ENCODE data around the gene EEF2KMT. TPM values are rescaled to one million over a fixed set of nuclear protein-coding genes. Genes with fewer than 3 reads are reported as not detected.
"Not testable (repeated sequence)": the region's sequence is repeated elsewhere in the genome, so short reads cannot be mapped to it uniquely, and the experiment has no call there.

The EEF2KMT gene
- total RNA-seq, 2 donors from 2014 or later: 4.4 to 6.0 TPM

DNA sequence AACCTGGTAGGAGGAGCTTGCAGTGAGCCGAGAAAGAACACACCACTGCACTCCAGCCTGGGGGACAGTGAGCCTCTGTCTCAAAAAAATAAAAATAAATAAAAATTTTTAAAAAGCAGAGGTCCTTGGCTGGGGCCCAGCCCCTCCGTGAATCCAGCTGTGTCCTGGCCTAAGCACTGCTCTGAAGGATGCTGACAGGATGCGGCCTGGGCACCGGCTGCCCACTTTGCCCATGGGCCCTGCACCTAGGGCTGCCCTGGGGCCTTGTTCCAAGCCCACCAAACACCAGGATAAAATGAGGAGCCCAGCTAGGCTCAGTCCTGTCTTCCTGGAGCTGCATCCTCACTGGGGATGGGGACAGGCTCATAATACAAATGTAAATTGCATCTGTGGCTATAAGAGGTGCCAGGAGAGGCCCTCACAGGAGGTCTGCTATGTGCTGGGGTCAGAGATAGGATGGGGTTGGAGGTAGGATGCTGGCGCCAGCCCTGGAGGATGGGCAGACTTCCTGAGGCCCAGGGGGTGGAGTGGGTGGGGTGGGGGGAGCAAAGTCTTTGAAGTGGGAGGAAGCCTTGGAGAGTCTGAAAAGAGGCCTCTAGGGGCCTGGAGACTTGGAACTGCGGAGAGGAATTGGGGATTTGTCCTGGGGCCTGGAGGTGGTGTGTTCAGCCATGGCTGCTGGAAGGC is 38.1 kb downstream of the EEF2KMT start:
- H3K9me3 ChIP-seq (ENCODE audit: control insufficient read depth, low read length, poor library complexity, severe bottlenecking): no peaks in the 10 kb centered on the region
- Mint-ChIP-seq H3K27me3 (peaks cover 9% of the 10 kb centered on the region), H3K27ac (no peak overlapping the region), H3K4me1 (peaks cover 4% of the 10 kb centered on the region), H3K4me3 (no peak overlapping the region), H3K36me3 (ENCODE audit: low read depth) (no peaks in the 10 kb centered on the region)
- DNase-seq: no peak
- no peak for ATAC-seq

GRCh38 chr16:5058476-5058875 is 39.1 kb downstream of the EEF2KMT start:
- ATAC-seq (no peak), DNase-seq (no peak)
- H3K27ac Mint-ChIP-seq: no peak overlapping the region
- no peak overlapping the region for H3K4me3 Mint-ChIP-seq
- H3K9me3 ChIP-seq (ENCODE audit: control insufficient read depth, low read length, poor library complexity, severe bottlenecking): no peaks in the 10 kb centered on the region
- H3K27me3 Mint-ChIP-seq: peaks cover 9% of the 10 kb centered on the region
- H3K36me3 Mint-ChIP-seq (ENCODE audit: low read depth): no peaks in the 10 kb centered on the region
- peaks cover 4% of the 10 kb centered on the region for H3K4me1 Mint-ChIP-seq

DNA sequence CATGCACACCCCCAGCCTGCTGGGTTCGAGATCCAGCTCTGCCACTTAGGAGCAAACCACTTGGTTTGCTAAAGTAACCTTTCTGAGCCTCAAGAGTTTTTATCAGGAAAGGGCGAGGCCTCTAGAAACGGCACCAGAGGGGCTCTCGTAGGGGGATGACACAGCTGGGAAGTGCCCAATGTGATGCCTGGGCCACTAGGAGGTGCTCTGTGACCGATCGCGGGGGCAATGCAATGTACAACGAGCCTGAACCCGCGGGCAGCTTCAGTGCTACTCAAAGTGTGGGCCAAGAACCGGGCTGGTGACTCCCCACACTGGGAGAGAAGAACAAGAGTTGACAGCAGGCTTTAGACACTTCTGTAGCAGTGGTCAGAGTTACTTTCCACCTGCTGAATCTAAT is 41.2 kb downstream of the EEF2KMT start:
- no peaks in the 10 kb centered on the region for H3K36me3 Mint-ChIP-seq (ENCODE audit: low read depth)
- H3K4me1 Mint-ChIP-seq: no peaks in the 10 kb centered on the region
- DNase-seq (no peak), ATAC-seq (peak; percentile 63)
- H3K27me3 Mint-ChIP-seq: no peaks in the 10 kb centered on the region
- no peak overlapping the region for H3K4me3 Mint-ChIP-seq
- H3K9me3 ChIP-seq (ENCODE audit: control insufficient read depth, low read length, poor library complexity, severe bottlenecking): no peaks in the 10 kb centered on the region
- no peak overlapping the region for H3K27ac Mint-ChIP-seq

- ATAC-seq (no peak), DNase-seq (no peak)
- Mint-ChIP-seq H3K4me3 (no peak overlapping the region), H3K27ac (no peak overlapping the region), H3K4me1 (no peaks in the 10 kb centered on the region), H3K36me3 (ENCODE audit: low read depth) (no peaks in the 10 kb centered on the region), H3K27me3 (no peaks in the 10 kb centered on the region)
- H3K9me3 ChIP-seq (ENCODE audit: control insufficient read depth, low read length, poor library complexity, severe bottlenecking): no peaks in the 10 kb centered on the region
Observed at GRCh38 chr16:5054876-5055865, 42.4 kb downstream of the EEF2KMT start.

- DNase-seq (no peak), ATAC-seq (no peak)
- Mint-ChIP-seq H3K27me3 (peaks cover 7% of the 10 kb centered on the region), H3K27ac (peak overlapping the region; percentile 74), H3K36me3 (ENCODE audit: low read depth) (peaks cover 2% of the 10 kb centered on the region), H3K4me3 (no peak overlapping the region), H3K4me1 (no peaks in the 10 kb centered on the region)
- no peaks in the 10 kb centered on the region for H3K9me3 ChIP-seq (ENCODE audit: control insufficient read depth, low read length, poor library complexity, severe bottlenecking)
Observed at GRCh38 chr16:5046914-5047313, 50.7 kb downstream of the EEF2KMT start.

GRCh38 chr16:5045499-5046115 is 52.0 kb downstream of the EEF2KMT start:
- no peaks in the 10 kb centered on the region for H3K9me3 ChIP-seq (ENCODE audit: control insufficient read depth, low read length, poor library complexity, severe bottlenecking)
- H3K27me3 Mint-ChIP-seq: peaks cover 14% of the 10 kb centered on the region
- no peak for ATAC-seq
- no peak for DNase-seq
- H3K27ac Mint-ChIP-seq: no peak overlapping the region
- no peaks in the 10 kb centered on the region for H3K4me1 Mint-ChIP-seq
- no peak overlapping the region for H3K4me3 Mint-ChIP-seq
- H3K36me3 Mint-ChIP-seq (ENCODE audit: low read depth): peaks cover 2% of the 10 kb centered on the region

- not testable (repeated sequence) for H3K9me3 ChIP-seq (ENCODE audit: control insufficient read depth, low read length, poor library complexity, severe bottlenecking); ATAC-seq; H3K4me3 Mint-ChIP-seq; H3K36me3 Mint-ChIP-seq (ENCODE audit: low read depth); DNase-seq; H3K27ac Mint-ChIP-seq; H3K4me1 Mint-ChIP-seq
- peaks cover 14% of the 10 kb centered on the region for H3K27me3 Mint-ChIP-seq
Observed at GRCh38 chr16:5044581-5044980, 53.0 kb downstream of the EEF2KMT start.

- H3K4me3 Mint-ChIP-seq: no peak overlapping the region
- H3K9me3 ChIP-seq (ENCODE audit: control insufficient read depth, low read length, poor library complexity, severe bottlenecking): no peaks in the 10 kb centered on the region
- no peak for ATAC-seq
- H3K27me3 Mint-ChIP-seq: peaks cover 14% of the 10 kb centered on the region
- H3K36me3 Mint-ChIP-seq (ENCODE audit: low read depth): peaks cover 2% of the 10 kb centered on the region
- H3K4me1 Mint-ChIP-seq: no peaks in the 10 kb centered on the region
- H3K27ac Mint-ChIP-seq: no peak overlapping the region
- DNase-seq: no peak
Observed at GRCh38 chr16:5044011-5044540, 53.5 kb downstream of the EEF2KMT start.

GRCh38 chr16:5042574-5043171 is 54.9 kb downstream of the EEF2KMT start:
- DNase-seq: no peak
- no peak for ATAC-seq
- H3K36me3 Mint-ChIP-seq (ENCODE audit: low read depth): peaks cover 2% of the 10 kb centered on the region
- no peak overlapping the region for H3K4me3 Mint-ChIP-seq
- no peaks in the 10 kb centered on the region for H3K4me1 Mint-ChIP-seq
- H3K27ac Mint-ChIP-seq: no peak overlapping the region
- H3K9me3 ChIP-seq (ENCODE audit: control insufficient read depth, low read length, poor library complexity, severe bottlenecking): no peaks in the 10 kb centered on the region
- H3K27me3 Mint-ChIP-seq: peaks cover 14% of the 10 kb centered on the region

DNA sequence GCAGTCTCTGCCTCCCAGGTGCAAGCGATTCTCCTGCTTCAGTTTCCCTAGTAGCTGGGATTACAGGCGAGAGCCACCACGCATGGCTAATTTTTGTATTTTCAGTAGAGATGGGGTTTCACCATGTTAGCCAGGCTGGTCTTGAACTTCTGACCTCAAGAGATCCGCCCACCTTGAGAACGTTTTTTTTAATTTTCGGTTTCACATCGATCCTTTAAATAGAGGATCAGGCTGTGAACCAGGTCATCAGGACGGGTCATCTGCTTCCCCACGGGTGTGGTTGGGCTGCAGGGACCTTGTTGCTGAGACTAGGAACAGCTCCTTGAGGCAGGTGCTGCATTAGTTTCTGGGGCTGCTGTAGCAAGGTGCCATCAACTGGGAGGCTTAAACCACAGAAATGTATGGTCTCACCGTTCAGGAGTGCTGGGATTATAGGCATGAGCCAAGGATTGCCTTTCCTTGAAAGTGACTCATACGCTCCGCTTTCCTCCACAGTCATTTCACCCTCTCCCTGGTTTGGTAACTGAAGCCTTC is 55.9 kb downstream of the EEF2KMT start:
- no peak for DNase-seq
- H3K9me3 ChIP-seq (ENCODE audit: control insufficient read depth, low read length, poor library complexity, severe bottlenecking): no peaks in the 10 kb centered on the region
- Mint-ChIP-seq H3K27me3 (peaks cover 14% of the 10 kb centered on the region), H3K36me3 (ENCODE audit: low read depth) (peaks cover 1% of the 10 kb centered on the region), H3K4me1 (no peaks in the 10 kb centered on the region), H3K4me3 (no peak overlapping the region), H3K27ac (no peak overlapping the region)
- ATAC-seq: no peak

DNA sequence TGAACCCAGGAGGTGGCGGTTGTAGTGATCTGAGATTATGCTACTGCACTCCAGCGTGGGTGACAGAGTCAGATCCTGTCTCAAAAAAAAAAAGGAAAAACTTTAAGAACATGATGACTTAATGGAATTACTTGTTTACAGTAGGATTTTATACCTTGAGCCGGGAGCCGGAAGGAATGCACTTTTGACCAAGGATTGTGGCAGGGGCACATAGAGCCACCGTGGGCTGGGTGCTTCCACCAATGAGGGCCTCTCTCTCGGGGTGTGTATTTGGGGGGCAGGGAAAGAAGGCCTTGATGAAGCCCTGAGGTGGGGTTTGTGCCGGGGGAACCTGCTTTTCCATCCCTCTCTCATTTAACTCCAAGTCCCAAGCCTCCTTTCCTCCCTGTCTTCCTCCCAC is 57.1 kb downstream of the EEF2KMT start:
- no peaks in the 10 kb centered on the region for H3K36me3 Mint-ChIP-seq (ENCODE audit: low read depth)
- H3K27ac Mint-ChIP-seq: no peak overlapping the region
- H3K9me3 ChIP-seq (ENCODE audit: control insufficient read depth, low read length, poor library complexity, severe bottlenecking): no peaks in the 10 kb centered on the region
- no peak for DNase-seq
- H3K4me3 Mint-ChIP-seq: no peak overlapping the region
- no peak for ATAC-seq
- H3K27me3 Mint-ChIP-seq: peaks cover 14% of the 10 kb centered on the region
- no peaks in the 10 kb centered on the region for H3K4me1 Mint-ChIP-seq

DNA sequence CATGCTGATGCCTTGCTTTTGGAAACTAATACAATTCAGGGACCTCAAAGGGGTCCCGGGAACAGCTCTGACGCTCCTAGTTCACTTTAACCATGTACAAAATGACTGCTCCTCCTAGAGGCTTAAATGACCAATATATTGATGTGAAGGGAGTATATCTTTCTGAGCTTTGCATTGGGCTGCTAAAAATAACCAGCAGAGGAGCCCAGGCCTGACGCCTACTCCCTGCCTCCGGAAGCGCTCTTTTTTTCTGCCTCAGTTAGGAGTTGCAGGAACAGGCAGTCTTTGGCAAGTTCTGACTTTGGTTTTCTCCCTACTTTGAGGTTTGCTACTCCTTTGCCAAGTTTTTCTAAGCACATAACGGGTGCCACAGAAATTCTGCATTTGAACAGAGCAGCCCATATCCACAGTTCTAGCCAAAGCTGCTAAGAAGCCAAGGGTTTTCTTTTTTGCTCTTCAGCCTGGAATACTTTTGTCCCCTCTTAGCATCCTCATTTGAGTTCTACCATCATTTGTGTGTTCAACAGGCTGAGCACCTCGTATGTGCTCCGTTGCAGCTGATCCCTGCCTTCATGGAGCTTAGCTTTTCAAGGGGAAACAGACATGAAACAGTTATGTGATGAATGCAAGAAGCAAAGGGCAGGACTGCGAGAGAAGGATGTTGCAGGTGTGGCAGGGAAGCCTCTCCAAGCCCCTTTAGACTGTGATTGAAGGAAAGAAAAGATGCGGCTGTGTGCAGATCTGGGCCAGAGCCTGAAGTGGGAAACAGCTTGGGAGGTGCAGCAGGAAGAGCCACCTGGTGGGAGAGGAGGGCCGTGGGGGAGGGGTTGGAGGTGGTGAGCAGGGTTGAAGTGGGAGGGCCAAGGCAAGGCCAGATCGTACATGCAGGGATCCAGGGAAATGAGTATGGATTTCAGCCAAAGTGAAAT is 61.1 kb downstream of the EEF2KMT start:
- Mint-ChIP-seq H3K4me3 (no peak overlapping the region), H3K27ac (no peak overlapping the region)
- ATAC-seq: no peak

More for the DNA sequence above, 61.1 kb downstream of the EEF2KMT start:
- Mint-ChIP-seq H3K4me1 (peaks cover 16% of the 10 kb centered on the region), H3K27me3 (peaks cover 6% of the 10 kb centered on the region), H3K36me3 (ENCODE audit: low read depth) (no peaks in the 10 kb centered on the region)
- no peak for DNase-seq
- H3K9me3 ChIP-seq (ENCODE audit: control insufficient read depth, low read length, poor library complexity, severe bottlenecking): no peaks in the 10 kb centered on the region

Data from T-helper 17 cell (primary cell).